ENCODE measurements around the gene WIPF2.
A peak's percentile ranks its signal among the peaks of the same experiment; 100 is the strongest.

The WIPF2 gene

GRCh38 chr17:40329839-40330794, 111.0 kb downstream of the WIPF2 start:
- DNase-seq, result peak; percentile 72

DNA sequence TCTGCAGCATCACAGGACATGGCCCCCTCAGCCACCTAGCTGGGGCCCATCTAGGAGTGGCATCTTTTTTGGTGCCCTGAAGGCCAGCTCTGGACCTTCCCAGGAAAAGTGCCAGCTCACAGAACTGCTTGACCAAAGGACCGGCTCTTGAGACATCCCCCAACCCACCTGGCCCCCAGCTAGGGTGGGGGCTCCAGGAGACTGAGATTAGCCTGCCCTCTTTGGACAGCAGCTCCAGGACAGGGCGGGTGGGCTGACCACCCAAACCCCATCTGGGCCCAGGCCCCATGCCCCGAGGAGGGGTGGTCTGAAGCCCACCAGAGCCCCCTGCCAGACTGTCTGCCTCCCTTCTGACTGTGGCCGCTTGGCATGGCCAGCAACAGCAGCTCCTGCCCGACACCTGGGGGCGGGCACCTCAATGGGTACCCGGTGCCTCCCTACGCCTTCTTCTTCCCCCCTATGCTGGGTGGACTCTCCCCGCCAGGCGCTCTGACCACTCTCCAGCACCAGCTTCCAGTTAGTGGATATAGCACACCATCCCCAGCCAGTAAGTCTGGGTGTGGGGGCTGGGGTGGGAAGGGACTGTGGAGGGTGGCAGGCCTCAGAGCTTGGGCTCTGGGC, 111.9 kb downstream of the WIPF2 start:
- no peak for DNase-seq

GRCh38 chr17:40331743-40332641, 112.9 kb downstream of the WIPF2 start:
- DNase-seq, result peak; percentile 56
